KBM-7 (cell line): ENCODE data around the gene FMNL2.

Experiments
- DNase-seq: peaks from one replicate; pipeline ENCODE4 v3.0.0-alpha.2; 2015
- in situ Hi-C: fragments of 300-500 bp; cut with MboI; formaldehyde crosslinking; loops from 2 replicates; pipeline ENCODE4 v1.14.3; 2020; ENCODE audit warnings: low sequenced_read_pairs, low pct_unique_long_range_greater_than_20kb, mixed read lengths

Gene FMNL2

GRCh38 chr2:152558158-152558984, 223.4 kb downstream of the FMNL2 start:
- no peak for DNase-seq

DNA sequence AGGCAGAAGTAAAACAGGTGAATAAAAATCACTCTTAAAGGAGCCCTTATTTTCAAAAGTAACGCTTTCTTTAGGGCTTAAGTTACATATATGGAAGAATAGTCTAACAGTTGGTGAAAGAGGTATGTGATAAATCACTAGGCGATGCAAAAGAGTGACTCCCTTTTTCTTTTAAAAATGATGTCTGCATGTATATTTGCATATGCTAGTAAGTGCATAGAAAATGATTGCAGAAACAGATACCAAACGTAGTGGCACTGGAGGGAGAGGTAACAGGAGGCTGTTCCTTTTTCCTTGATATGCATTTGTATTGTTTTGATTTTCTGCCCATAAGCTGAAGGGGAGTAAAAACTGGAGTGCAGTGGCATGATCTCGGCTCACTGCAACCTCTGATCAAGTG, 224.0 kb downstream of the FMNL2 start:
- in situ Hi-C loops: no loop called here
- no peak for DNase-seq

More at GRCh38 chr2:152558158-152558984, 223.4 kb downstream of the FMNL2 start:
- in situ Hi-C loops: no loop called here

DNA sequence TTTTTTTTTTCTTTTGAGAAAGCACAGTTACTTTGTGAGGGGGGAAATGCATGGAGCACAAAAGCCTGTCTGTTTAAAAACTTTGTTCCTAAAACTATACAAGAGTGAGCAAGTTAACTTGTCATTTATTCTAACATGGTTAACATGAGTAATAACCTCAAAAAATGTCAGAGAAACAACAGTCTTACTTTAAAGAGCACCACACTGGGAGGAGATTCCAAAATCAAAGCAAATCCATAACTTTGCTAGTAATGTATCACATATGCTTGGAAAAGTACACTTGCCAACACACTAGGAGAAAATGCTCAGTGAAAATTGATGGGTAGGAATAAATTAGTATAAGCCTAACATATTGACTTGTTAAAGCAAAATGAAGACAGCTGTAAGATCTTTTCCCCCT, 225.2 kb downstream of the FMNL2 start:
- in situ Hi-C loops: no loop called here
- DNase-seq: no peak

DNA sequence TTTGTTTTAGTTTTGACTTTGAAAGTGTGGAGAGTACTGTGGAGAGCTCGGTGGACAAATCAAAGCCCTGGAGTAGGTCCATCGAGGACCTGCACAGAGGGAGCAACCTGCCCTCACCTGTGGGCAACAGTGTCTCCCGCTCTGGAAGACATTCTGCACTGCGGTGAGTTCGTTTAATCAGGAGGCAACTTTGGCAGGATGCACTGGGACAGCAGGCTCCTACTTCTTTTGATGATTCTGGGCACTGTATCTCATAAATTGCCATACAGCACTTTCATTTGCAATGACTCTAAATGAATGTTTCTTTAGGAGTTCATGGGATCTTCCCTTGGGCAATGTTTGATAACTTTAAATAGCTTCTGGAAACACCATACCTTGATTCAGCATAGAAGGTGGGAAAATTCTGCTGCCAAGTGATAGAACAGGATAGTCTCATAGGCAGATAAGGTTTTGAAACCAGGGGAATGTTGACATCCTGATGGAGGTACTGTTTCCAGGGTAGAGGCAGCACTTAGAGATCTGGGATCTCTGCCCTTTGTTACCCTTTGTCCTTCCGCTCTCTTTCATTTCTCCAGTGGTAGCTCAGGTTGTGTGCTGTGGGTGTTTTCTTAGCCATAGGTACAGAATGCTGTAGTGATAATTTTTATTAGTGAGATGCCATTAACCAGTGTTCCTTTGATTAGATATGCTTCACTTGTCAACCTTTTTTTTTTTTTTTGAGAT, 226.1 kb downstream of the FMNL2 start:
- DNase-seq: no peak
- in situ Hi-C loops: no loop called here

DNA sequence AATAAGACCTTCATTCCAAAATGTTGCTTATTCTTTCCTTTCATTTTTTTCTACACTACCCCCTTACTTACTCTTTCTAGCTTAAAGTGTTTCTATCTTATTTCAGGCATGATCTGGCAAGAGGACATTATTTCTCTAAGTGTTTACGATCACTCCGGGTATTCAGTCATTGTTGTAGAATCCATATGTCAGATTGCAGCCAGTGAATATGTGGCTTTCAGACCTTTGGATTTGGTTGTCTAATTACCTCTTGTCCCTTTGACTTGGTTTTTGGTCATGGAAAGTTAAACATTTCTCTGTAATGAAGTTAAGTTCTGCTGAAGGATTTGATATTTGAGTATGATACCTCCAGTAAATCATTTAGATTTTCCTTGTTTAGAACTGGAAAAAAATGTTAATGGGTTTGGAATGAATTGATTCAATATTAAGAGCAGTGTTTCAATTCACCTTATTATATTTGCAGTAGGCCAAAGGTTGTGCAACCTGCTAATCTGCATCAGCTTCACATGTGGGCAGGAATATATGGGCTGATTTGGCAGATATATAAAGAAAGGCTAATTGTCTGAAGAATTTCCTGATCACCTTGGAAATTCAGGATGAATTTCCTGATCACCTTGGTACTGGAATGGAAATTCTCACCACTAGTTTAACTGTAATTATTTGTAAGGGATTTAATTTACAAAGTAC, 227.4 kb downstream of the FMNL2 start:
- in situ Hi-C loops: no loop called here
- no peak for DNase-seq

- in situ Hi-C loops: no loop called here
- no peak for DNase-seq
Observed at GRCh38 chr2:152563764-152564163, 228.8 kb downstream of the FMNL2 start.

DNA sequence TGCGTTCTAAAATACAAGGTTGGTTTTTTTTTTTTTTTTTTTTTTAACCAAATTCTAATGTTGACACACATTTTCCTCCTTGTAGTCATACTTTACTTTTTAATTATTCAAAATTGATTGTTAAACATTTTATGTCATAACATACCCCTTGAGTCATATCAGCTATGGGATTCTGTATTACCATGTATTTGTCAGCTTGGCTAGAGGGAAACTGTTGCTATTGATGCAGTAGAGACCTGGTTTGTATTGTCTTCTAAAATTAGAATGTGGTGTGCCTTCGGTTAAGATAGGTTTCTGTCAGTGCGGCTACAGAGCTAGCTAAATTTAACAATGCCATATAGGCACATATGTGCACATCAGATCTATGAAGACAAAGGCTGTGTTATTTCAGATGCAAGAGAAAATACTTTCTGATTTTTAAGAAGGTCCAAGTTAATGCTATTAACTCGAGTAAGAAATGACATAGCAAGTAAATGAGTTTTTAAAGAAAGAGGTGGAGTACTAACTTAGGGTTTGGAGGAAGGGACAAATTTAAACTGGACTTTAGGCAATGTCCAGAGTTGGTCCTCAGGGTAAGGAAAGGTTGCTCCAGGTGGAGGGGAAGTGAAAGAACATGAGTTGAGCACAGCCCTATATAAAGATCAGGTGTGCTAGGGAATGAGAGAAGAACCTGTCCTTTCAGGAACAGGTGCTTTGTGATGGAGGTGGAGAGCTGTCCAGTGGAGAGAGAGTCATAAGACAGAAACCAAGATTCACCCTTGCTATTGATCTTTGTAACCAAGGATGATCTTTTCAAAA, 230.0 kb downstream of the FMNL2 start:
- in situ Hi-C loops: no loop called here
- no peak for DNase-seq

DNA sequence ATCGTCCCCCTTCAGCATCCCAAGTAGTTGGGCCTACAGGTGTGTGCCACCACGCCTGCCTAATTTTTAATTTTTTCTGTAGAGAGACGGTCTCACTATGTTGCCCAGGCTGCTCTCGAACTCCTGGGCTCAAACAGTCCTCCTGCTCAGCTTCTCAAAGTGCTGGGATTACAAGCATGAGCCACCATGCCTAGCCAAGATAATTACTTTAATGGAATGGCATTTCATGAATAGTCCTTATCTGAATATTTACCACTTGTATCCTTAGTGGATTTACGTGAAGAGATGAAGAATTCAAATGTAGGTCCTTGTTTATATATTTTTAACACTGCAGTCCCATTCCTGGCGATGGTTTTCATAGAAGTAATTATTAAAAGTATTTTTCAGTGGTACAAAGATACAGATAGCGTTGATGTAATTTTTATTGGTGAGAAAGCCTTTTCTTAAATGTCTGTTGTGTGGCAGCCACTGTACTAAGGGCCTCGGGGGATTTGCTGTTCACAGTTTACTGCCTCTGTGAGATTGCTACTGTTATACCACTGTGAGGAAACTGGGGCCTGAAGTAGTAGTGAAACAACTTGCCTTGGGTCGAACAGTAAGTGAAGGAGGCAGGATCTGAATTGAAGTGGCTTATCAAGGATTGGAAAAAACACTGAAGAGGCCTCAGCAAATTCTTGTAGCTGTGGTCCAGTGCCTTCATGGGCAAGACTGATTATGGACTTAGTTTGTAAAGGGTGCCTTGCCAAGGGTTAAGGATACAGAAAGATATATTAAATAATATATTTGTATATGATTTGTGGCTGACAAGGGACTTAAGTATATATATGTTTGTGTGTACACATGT, 231.1 kb downstream of the FMNL2 start:
- in situ Hi-C loops: no loop called here
- DNase-seq: no peak

DNA sequence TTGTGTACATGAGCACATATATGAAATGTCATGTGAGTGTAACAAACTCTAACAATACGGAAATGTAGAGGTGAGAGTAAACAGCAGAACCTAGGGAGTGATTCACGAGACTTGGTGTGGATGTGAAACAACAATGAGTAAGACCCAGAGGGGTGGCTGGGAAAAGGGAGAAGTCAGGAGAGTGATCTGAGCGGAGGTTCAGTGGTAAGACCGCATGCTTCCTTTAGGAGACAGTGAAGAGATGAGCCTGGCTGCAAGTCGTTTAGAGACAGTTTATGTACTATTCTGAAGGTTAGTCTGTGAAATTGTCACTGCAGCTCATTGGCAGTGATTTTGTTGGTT, 231.7 kb downstream of the FMNL2 start:
- no peak for DNase-seq
- in situ Hi-C loops: no loop called here

DNA sequence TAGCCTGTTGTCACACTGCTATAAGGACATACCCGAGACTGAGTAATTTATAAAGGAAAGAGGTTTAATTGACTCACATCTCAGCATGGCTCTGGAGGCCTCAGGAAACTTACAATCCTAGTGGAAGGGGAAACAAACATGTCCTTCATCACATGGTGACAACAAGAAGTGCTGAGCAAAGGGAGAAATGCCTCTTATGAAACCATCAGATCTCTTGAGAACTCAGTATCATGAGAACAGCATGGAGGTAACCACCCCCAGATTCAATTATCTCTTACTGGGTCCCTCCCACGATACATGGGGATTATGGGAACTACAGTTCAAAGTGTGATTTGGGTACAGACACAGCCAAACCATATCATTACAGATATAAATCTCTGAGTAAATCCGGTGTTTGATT, 233.6 kb downstream of the FMNL2 start:
- in situ Hi-C loops: no loop called here
- no peak for DNase-seq

DNA sequence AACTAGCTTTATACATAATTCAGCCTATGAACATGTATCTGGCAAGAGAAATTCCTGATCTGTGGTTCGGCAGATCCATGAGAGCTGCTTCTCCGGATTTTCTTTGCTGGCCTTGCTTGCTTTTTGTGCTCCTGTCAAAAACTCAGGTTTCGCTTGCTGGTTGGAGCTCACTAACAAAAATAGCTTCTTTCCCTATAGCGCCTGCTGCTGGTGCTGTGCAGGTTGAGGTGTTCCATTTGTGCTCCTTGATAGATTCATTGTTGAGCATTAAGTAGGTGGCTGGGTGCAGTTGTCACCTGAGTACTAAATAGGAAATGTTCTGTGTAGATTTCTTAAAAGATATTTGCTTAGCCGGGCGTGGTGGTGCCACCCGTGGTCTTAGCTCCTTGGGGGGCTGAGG, 234.2 kb downstream of the FMNL2 start:
- in situ Hi-C loops: no loop called here
- no peak for DNase-seq

DNA sequence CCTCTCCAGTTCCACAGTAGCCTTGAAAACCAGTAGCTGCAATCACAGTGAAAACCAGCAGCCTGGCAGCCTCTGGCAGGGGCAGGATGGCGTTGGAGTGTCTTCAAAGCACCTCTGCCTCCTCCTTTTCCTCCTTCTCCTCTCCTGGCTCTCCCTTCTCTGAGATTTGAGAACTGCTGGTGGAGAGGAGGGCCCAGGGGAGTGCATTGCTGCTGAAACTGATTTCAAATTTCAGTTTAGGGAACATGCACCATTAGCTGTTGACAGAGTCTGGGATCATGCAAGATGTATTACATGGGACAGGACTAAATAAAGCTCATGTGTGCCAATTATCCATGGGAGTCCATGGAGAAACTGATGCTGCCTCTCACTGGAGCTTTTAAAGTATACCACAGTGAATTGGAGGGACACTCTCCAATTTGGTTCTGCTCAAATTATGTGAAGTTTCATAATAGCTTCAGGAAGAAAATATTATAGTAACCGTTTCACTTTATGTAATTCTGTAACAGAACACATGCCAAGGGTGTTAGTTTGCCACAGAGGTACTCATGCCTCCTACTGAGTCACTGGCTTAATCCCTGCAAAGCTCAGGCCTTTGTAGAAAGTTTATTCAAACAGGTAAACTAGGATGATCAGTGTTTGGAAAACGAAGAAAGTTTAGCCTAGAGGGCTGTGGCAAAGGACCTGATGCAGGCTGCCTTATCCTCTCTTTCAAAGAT, 236.2 kb downstream of the FMNL2 start:
- in situ Hi-C loops: no loop called here
- DNase-seq: no peak

DNA sequence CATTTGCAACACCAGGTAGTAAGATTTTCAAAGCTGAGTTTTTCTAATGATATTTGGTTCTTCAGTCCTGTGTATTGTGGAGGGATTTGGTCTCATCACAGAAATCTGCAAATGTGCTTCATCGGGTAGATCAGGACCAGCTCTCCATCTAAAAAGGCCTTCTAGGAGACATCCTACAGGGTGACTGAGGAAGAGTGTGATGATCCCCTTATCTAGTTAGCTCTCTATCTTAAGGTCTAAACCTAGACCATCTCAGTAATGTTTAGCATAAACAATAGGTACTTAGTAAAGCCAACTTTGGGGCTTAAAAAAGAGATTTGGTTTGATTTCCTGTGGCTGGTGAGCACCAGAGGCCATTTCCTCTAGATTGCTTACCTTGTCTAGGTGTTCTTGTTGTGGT, 237.1 kb downstream of the FMNL2 start:
- in situ Hi-C loops: no loop called here
- no peak for DNase-seq

- in situ Hi-C loops: no loop called here
- DNase-seq: peak; percentile 68
Observed at GRCh38 chr2:152573168-152573567, 238.2 kb downstream of the FMNL2 start.

GRCh38 chr2:152577579-152577978, 242.6 kb downstream of the FMNL2 start:
- no peak for DNase-seq
- in situ Hi-C loops: no loop called here

GRCh38 chr2:152578573-152578972, 243.6 kb downstream of the FMNL2 start:
- DNase-seq: no peak
- in situ Hi-C loops: no loop called here

- no peak for DNase-seq
- in situ Hi-C loops: no loop called here
Observed at GRCh38 chr2:152580714-152581113, 245.7 kb downstream of the FMNL2 start.

DNA sequence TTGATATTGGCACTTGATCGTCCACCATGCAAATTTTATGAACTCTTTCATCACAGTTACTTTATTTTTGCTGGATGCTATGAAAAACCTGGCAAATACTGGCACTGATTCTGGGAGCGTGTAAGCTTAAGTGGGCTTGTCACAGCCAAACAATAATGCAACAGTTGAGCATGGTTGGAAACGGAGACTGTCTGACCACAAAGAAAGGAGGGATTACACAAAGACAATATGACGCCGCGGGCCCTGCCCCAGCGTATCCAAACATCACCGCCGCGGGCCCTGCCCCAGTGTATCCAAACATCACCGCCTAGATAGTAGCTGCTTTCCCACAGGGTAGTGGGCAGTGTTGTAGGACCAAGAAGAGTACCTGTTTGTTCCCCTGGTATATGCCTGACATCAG, 246.4 kb downstream of the FMNL2 start:
- DNase-seq: no peak
- in situ Hi-C loops: no loop called here
